ENCODE data around the gene CCR7.

GRCh38 chr17:40613467-40614154 lies 48.3 kb upstream of the CCR7 start:
- TF ChIP-seq FOSL2 (IDR thresholded peaks at IDR 0.05; ENCODE audit: borderline replicate concordance, low read depth) = no peak
- no peak for TF ChIP-seq RXRA (IDR thresholded peaks at IDR 0.05; ENCODE audit: borderline replicate concordance, low read depth)
- TF ChIP-seq, protein P1, sequence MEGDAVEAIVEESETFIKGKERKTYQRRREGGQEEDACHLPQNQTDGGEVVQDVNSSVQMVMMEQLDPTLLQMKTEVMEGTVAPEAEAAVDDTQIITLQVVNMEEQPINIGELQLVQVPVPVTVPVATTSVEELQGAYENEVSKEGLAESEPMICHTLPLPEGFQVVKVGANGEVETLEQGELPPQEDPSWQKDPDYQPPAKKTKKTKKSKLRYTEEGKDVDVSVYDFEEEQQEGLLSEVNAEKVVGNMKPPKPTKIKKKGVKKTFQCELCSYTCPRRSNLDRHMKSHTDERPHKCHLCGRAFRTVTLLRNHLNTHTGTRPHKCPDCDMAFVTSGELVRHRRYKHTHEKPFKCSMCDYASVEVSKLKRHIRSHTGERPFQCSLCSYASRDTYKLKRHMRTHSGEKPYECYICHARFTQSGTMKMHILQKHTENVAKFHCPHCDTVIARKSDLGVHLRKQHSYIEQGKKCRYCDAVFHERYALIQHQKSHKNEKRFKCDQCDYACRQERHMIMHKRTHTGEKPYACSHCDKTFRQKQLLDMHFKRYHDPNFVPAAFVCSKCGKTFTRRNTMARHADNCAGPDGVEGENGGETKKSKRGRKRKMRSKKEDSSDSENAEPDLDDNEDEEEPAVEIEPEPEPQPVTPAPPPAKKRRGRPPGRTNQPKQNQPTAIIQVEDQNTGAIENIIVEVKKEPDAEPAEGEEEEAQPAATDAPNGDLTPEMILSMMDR (IDR thresholded peaks at IDR 0.05) = no peak
- TF ChIP-seq, protein P2, sequence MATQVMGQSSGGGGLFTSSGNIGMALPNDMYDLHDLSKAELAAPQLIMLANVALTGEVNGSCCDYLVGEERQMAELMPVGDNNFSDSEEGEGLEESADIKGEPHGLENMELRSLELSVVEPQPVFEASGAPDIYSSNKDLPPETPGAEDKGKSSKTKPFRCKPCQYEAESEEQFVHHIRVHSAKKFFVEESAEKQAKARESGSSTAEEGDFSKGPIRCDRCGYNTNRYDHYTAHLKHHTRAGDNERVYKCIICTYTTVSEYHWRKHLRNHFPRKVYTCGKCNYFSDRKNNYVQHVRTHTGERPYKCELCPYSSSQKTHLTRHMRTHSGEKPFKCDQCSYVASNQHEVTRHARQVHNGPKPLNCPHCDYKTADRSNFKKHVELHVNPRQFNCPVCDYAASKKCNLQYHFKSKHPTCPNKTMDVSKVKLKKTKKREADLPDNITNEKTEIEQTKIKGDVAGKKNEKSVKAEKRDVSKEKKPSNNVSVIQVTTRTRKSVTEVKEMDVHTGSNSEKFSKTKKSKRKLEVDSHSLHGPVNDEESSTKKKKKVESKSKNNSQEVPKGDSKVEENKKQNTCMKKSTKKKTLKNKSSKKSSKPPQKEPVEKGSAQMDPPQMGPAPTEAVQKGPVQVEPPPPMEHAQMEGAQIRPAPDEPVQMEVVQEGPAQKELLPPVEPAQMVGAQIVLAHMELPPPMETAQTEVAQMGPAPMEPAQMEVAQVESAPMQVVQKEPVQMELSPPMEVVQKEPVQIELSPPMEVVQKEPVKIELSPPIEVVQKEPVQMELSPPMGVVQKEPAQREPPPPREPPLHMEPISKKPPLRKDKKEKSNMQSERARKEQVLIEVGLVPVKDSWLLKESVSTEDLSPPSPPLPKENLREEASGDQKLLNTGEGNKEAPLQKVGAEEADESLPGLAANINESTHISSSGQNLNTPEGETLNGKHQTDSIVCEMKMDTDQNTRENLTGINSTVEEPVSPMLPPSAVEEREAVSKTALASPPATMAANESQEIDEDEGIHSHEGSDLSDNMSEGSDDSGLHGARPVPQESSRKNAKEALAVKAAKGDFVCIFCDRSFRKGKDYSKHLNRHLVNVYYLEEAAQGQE (IDR thresholded peaks at IDR 0.05; ENCODE audit: low read depth, low read length) = no peak
- no peak for TF ChIP-seq EZH2phosphoT487 (IDR thresholded peaks at IDR 0.05; ENCODE audit: borderline replicate concordance, low read depth)
- TF ChIP-seq JUND (IDR thresholded peaks at IDR 0.05) = no peak
- no peak for TF ChIP-seq NRF1 (IDR thresholded peaks at IDR 0.05; ENCODE audit: low read depth, low read length)

Data from SK-N-SH (cell line).